22Rv1 (cell line): Measurements from ENCODE around the gene ESR2.

ENCODE experiments used
- CTCF ChIP-seq: fragments of 450-650 bp; IDR thresholded peaks from 2 replicates; pipeline ENCODE4 v1.5.1; 2017; ENCODE audit warnings: mild to moderate bottlenecking
- ZFX ChIP-seq: fragments of 450-650 bp; IDR thresholded peaks from 2 replicates; pipeline ENCODE4 v1.6.1; 2017; ENCODE audit warnings: antibody characterized with exemption, borderline replicate concordance

GRCh38 chr14:64326502-64326901 is 32.3 kb upstream of the ESR2 start:
- TF ChIP-seq CTCF (no peak), ZFX (no peak)
